ENCODE results near the gene TIMP3. TPM values are rescaled to one million over a fixed set of nuclear protein-coding genes. Genes with fewer than 3 reads are reported as not detected.

Gene TIMP3
- total and polyA plus RNA-seq, 5 donors from 2014 or later, result 0.35 TPM; not detected in 4

DNA sequence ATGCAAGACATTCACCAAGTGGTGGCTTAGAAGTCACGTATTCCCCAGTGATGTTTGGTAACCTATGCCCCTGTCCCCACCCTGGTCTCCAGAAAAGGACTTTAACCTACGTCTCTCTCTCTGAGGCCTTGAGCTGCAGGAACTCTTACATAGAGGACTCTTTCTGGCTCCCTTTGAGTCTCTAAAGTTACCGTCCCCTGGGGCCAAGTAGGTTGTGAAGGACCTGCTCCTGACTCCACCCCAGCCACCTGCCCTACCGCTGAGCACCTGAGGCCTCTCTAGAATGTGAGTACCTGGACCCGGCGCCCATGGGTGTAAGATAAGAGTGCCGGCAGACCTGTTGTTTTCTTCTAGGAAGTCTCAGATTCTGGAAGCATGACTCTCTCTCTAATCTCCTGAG is 95.4 kb downstream of the TIMP3 start:
- no peak overlapping the region for H3K4me3 ChIP-seq (ENCODE audit: low read depth, low read length)
- no peaks in the 10 kb centered on the region for H3K36me3 ChIP-seq (ENCODE audit: control insufficient read depth, insufficient read depth, low read length)
- H3K4me1 ChIP-seq (ENCODE audit: control insufficient read depth, insufficient read depth, low read length, poor library complexity, severe bottlenecking), result no peaks in the 10 kb centered on the region
- ATAC-seq (ENCODE audit: low read depth in 2 of 2) (no peak), DNase-seq (no peak)
- H3K4me1 Mint-ChIP-seq, result no peaks in the 10 kb centered on the region
- no peaks in the 10 kb centered on the region for H3K27me3 Mint-ChIP-seq
- H3K4me3 Mint-ChIP-seq, result no peak overlapping the region
- H3K27ac ChIP-seq (ENCODE audit: insufficient read depth, low read length, poor library complexity, severe bottlenecking), result no peak overlapping the region
- no peak overlapping the region for H3K27ac Mint-ChIP-seq
- peaks cover 4% of the 10 kb centered on the region for H3K27me3 ChIP-seq (ENCODE audit: control insufficient read depth, insufficient read depth, low read length)
- H3K9me3 ChIP-seq (ENCODE audit: control insufficient read depth in 2 of 2, low read length in 2 of 2), result no peaks in the 10 kb centered on the region
- H3K9me3 Mint-ChIP-seq, result peaks cover 0 to 2% (median 0%) of the 10 kb centered on the region in 7 donors
- H3K36me3 Mint-ChIP-seq, result no peaks in the 10 kb centered on the region

DNA sequence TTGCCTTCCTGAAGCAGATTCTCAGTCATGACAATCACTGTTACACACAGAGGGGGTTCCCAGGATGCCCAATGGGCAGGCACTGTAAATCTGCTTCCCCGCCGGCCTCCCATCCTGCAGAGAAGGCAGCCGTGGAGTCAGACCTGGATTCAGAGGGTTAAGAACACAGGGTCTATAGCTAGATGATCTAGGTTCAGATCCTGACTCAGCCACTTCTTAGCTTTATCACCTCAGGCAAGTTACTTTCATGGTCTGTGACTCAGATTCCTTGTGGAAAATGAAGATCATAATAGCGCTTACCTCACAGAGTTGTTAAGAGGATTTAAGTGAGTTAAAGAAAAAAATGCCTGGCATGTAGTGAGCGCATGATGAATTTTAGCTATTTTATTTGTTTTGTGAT is 95.9 kb downstream of the TIMP3 start:
- H3K27me3 ChIP-seq (ENCODE audit: control insufficient read depth, insufficient read depth, low read length), result peaks cover 4% of the 10 kb centered on the region
- no peaks in the 10 kb centered on the region for H3K9me3 ChIP-seq (ENCODE audit: control insufficient read depth in 2 of 2, low read length in 2 of 2)
- H3K27ac ChIP-seq (ENCODE audit: insufficient read depth, low read length, poor library complexity, severe bottlenecking), result no peak overlapping the region
- no peaks in the 10 kb centered on the region for H3K4me1 ChIP-seq (ENCODE audit: control insufficient read depth, insufficient read depth, low read length, poor library complexity, severe bottlenecking)
- H3K36me3 ChIP-seq (ENCODE audit: control insufficient read depth, insufficient read depth, low read length), result no peaks in the 10 kb centered on the region
- Mint-ChIP-seq H3K27me3 (no peaks in the 10 kb centered on the region), H3K4me3 (no peak overlapping the region), H3K36me3 (no peaks in the 10 kb centered on the region), H3K27ac (no peak overlapping the region), H3K9me3 (peaks cover 0 to 2% (median 0%) of the 10 kb centered on the region in 7 donors), H3K4me1 (no peaks in the 10 kb centered on the region)
- DNase-seq (no peak), ATAC-seq (ENCODE audit: low read depth in 2 of 2) (no peak)
- H3K4me3 ChIP-seq (ENCODE audit: low read depth, low read length), result no peak overlapping the region

DNA sequence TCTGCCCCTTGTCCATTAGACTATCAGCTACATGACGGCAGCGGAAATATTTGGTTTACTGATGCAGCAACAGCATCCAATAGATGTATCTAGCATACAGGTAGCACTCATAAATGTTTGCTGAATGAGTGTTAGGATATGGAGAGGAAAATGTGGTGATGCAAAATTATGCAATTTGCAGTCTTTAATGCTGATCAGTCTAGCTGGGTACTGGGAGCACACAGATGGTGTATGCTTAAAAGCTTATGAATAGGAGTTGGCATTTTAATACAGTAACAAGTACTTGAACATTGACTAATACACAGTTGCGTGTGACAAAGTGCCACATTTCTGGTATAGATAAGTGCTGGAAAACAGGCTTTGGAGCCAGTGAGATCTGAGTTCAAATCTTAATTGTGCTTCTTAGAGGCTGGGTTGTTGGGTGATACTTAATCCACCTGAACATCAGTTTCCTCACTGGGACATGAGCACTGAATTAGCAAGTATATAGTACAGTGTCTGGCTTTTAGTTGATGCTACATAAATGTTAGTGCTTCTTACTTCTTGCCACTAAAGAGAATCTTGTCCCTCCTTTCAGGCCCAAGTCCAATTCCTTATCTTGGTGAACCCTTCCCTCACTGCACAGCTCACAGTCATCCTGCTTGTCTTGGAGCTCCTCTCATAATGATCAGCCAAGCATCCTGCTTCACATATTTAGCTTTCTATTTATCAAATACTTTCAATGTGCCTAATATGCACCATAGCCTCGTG is 99.6 kb downstream of the TIMP3 start:
- Mint-ChIP-seq H3K27me3 (no peaks in the 10 kb centered on the region), H3K27ac (no peak overlapping the region), H3K36me3 (no peaks in the 10 kb centered on the region), H3K4me1 (no peaks in the 10 kb centered on the region), H3K9me3 (no peaks in the 10 kb centered on the region), H3K4me3 (no peak overlapping the region)
- Histone ChIP-seq H3K9me3 (ENCODE audit: control insufficient read depth in 2 of 2, low read length in 2 of 2) (no peaks in the 10 kb centered on the region), H3K27me3 (ENCODE audit: control insufficient read depth, insufficient read depth, low read length) (no peaks in the 10 kb centered on the region), H3K4me1 (ENCODE audit: control insufficient read depth, insufficient read depth, low read length, poor library complexity, severe bottlenecking) (no peaks in the 10 kb centered on the region), H3K36me3 (ENCODE audit: control insufficient read depth, insufficient read depth, low read length) (no peaks in the 10 kb centered on the region), H3K4me3 (ENCODE audit: low read depth, low read length) (no peak overlapping the region), H3K27ac (ENCODE audit: insufficient read depth, low read length, poor library complexity, severe bottlenecking) (no peak overlapping the region)
- DNase-seq, result no peak
- ATAC-seq (ENCODE audit: low read depth in 2 of 2), result no peak

DNA sequence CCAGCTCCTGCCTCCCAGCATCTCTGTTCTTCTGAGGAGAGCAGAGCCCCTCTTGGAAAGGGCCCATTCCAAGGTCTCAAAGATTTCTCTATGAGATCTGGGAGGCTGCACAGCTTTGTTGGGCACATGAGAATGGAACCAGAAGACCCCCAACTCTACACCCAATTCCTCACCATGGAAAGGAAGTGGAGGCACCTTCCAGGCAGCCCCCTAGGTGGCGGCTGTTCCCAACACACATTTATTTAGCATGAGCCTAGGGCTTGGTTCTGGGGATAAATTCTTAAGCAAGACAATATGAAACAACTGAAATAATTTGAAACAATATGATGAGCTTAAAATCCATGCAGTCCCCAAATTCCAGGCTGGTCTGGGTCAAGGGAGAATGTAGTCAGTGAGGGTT is 100.4 kb downstream of the TIMP3 start:
- no peak overlapping the region for H3K27ac Mint-ChIP-seq
- H3K27me3 Mint-ChIP-seq, result no peaks in the 10 kb centered on the region
- Histone ChIP-seq H3K36me3 (ENCODE audit: control insufficient read depth, insufficient read depth, low read length) (no peaks in the 10 kb centered on the region), H3K9me3 (ENCODE audit: control insufficient read depth in 2 of 2, low read length in 2 of 2) (no peaks in the 10 kb centered on the region), H3K27ac (ENCODE audit: insufficient read depth, low read length, poor library complexity, severe bottlenecking) (no peak overlapping the region), H3K4me1 (ENCODE audit: control insufficient read depth, insufficient read depth, low read length, poor library complexity, severe bottlenecking) (no peaks in the 10 kb centered on the region), H3K4me3 (ENCODE audit: low read depth, low read length) (no peak overlapping the region), H3K27me3 (ENCODE audit: control insufficient read depth, insufficient read depth, low read length) (no peaks in the 10 kb centered on the region)
- ATAC-seq (ENCODE audit: low read depth in 2 of 2) (no peak), DNase-seq (no peak)
- H3K9me3 Mint-ChIP-seq, result no peaks in the 10 kb centered on the region
- H3K4me3 Mint-ChIP-seq, result no peak overlapping the region
- H3K4me1 Mint-ChIP-seq, result no peaks in the 10 kb centered on the region
- H3K36me3 Mint-ChIP-seq, result no peaks in the 10 kb centered on the region

DNA sequence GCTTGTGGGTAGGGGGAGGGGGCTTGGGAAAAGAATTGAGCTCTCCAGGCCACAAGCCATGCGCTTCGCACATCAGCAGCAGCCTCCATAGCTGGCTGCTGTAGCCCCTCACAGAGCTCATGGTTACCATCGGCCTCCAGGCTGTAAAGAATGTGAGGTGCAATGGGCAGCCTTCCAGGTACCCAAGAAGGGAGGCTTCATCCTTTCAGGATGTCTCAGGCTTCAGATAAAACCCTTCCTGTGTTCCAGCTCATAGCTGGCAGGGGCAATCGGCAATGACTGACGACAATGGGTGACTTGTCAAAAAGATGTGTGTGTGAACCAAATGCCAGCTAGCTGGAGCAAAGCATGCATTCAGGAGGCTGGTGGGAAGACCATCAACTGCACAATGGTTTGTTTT is 102.0 kb downstream of the TIMP3 start:
- Histone ChIP-seq H3K27me3 (ENCODE audit: control insufficient read depth, insufficient read depth, low read length) (no peaks in the 10 kb centered on the region), H3K9me3 (ENCODE audit: control insufficient read depth in 2 of 2, low read length in 2 of 2) (no peaks in the 10 kb centered on the region), H3K4me3 (ENCODE audit: low read depth, low read length) (no peak overlapping the region), H3K4me1 (ENCODE audit: control insufficient read depth, insufficient read depth, low read length, poor library complexity, severe bottlenecking) (no peaks in the 10 kb centered on the region), H3K36me3 (ENCODE audit: control insufficient read depth, insufficient read depth, low read length) (no peaks in the 10 kb centered on the region), H3K27ac (ENCODE audit: insufficient read depth, low read length, poor library complexity, severe bottlenecking) (no peak overlapping the region)
- ATAC-seq (ENCODE audit: low read depth in 2 of 2), result no peak
- Mint-ChIP-seq H3K27me3 (no peaks in the 10 kb centered on the region), H3K36me3 (no peaks in the 10 kb centered on the region), H3K4me1 (no peaks in the 10 kb centered on the region), H3K4me3 (no peak overlapping the region), H3K27ac (no peak overlapping the region), H3K9me3 (no peaks in the 10 kb centered on the region)
- DNase-seq, result no peak

DNA sequence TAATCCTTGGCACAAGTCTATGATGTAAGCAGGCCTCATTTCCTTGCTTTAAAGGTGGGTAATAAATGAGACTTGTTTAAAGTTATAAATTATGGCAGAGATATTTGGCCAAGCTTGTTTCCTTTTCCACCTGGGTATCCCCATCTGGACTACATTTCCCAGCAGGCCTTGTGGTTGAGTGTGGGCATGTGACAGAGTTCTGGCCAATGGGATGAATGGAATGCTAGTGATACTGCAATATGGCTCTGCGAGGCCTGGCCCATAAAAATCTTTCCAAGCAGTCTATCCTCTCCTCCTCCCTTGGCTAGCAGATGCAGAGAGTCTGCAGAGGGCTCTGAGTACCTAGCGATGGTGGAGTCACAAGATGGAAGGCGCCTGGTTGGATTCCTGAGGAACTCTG is 102.5 kb downstream of the TIMP3 start:
- Mint-ChIP-seq H3K4me3 (no peak overlapping the region), H3K27ac (no peak overlapping the region), H3K4me1 (no peaks in the 10 kb centered on the region), H3K9me3 (no peaks in the 10 kb centered on the region), H3K36me3 (no peaks in the 10 kb centered on the region), H3K27me3 (no peaks in the 10 kb centered on the region)
- Histone ChIP-seq H3K27me3 (ENCODE audit: control insufficient read depth, insufficient read depth, low read length) (no peaks in the 10 kb centered on the region), H3K36me3 (ENCODE audit: control insufficient read depth, insufficient read depth, low read length) (no peaks in the 10 kb centered on the region), H3K4me1 (ENCODE audit: control insufficient read depth, insufficient read depth, low read length, poor library complexity, severe bottlenecking) (no peaks in the 10 kb centered on the region), H3K4me3 (ENCODE audit: low read depth, low read length) (no peak overlapping the region), H3K27ac (ENCODE audit: insufficient read depth, low read length, poor library complexity, severe bottlenecking) (no peak overlapping the region), H3K9me3 (ENCODE audit: control insufficient read depth in 2 of 2, low read length in 2 of 2) (no peaks in the 10 kb centered on the region)
- DNase-seq, result peak in 1 of 3 donors; percentile 21
- no peak for ATAC-seq (ENCODE audit: low read depth in 2 of 2)

DNA sequence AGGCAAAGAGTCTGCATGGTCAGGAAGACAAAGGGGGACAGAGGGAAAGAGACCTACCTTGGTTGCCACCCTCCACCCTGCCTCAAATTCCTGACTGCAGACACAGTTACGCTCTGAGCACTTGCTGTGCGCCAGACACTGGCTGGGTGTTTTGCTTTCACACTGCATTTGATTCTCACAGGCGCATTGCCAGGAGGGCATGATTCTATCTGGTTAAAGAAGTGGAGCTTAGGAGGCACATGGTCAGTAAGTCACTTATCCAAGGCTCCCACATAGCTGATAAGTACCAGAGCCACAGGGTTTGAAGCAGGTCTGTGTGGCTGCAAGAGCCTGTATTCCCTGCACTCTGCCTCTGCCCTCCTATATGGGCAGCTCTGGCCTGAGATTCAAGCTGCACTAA is 103.9 kb downstream of the TIMP3 start:
- DNase-seq (no peak), ATAC-seq (ENCODE audit: low read depth in 2 of 2) (no peak)
- Histone ChIP-seq H3K36me3 (ENCODE audit: control insufficient read depth, insufficient read depth, low read length) (no peaks in the 10 kb centered on the region), H3K4me1 (ENCODE audit: control insufficient read depth, insufficient read depth, low read length, poor library complexity, severe bottlenecking) (no peaks in the 10 kb centered on the region), H3K4me3 (ENCODE audit: low read depth, low read length) (no peak overlapping the region), H3K27me3 (ENCODE audit: control insufficient read depth, insufficient read depth, low read length) (no peaks in the 10 kb centered on the region), H3K27ac (ENCODE audit: insufficient read depth, low read length, poor library complexity, severe bottlenecking) (no peak overlapping the region), H3K9me3 (ENCODE audit: control insufficient read depth in 2 of 2, low read length in 2 of 2) (no peaks in the 10 kb centered on the region)
- Mint-ChIP-seq H3K9me3 (peaks cover 0 to 1% (median 0%) of the 10 kb centered on the region in 7 donors), H3K27ac (no peak overlapping the region), H3K36me3 (no peaks in the 10 kb centered on the region), H3K27me3 (no peaks in the 10 kb centered on the region), H3K4me3 (no peak overlapping the region), H3K4me1 (no peaks in the 10 kb centered on the region)
